DLD1 (cell line): ENCODE results near the gene MYO1E.
"Not testable (repeated sequence)": the region's sequence is repeated elsewhere in the genome, so short reads cannot be mapped to it uniquely, and the experiment has no call there.

Experiments used
- in situ Hi-C: cut with HindIII; loops from 2 replicates; pipeline ENCODE4 v1.10.0; 2017; ENCODE audit warnings: low sequenced_read_pairs

MYO1E gene

GRCh38 chr15:59388670-59389069, 16.0 kb upstream of the MYO1E start:
- in situ Hi-C loops: no loop called here

GRCh38 chr15:59387196-59387878, 14.7 kb upstream of the MYO1E start:
- in situ Hi-C loops: not testable (repeated sequence)

- in situ Hi-C loops: no loop called here
These were observed 12.5 kb upstream of the MYO1E start for GRCh38 chr15:59385171-59385570.

GRCh38 chr15:59384507-59384906, 11.8 kb upstream of the MYO1E start:
- in situ Hi-C loops: no loop called here

GRCh38 chr15:59380902-59381610, 8.4 kb upstream of the MYO1E start:
- in situ Hi-C loops: no loop called here

GRCh38 chr15:59379531-59379930, 6.9 kb upstream of the MYO1E start:
- in situ Hi-C loops: no loop called here

- in situ Hi-C loops: no loop called here
These were observed 6.2 kb upstream of the MYO1E start for GRCh38 chr15:59378855-59379254.

GRCh38 chr15:59377924-59378323, 5.3 kb upstream of the MYO1E start:
- in situ Hi-C loops: no loop called here

GRCh38 chr15:59376733-59377132, 4.1 kb upstream of the MYO1E start:
- in situ Hi-C loops: no loop called here

GRCh38 chr15:59373215-59373614, 544 bp upstream of the MYO1E start:
- in situ Hi-C loops: no loop called here

GRCh38 chr15:59371458-59372351, 966 bp downstream of the MYO1E start:
- in situ Hi-C loops: no loop called here

- in situ Hi-C loops: no loop called here
These were observed 3.1 kb downstream of the MYO1E start for GRCh38 chr15:59369597-59369996.

GRCh38 chr15:59367022-59367451, 5.6 kb downstream of the MYO1E start:
- in situ Hi-C loops: no loop called here

GRCh38 chr15:59366333-59367021, 6.2 kb downstream of the MYO1E start:
- in situ Hi-C loops: no loop called here

GRCh38 chr15:59364248-59364647, 8.4 kb downstream of the MYO1E start:
- in situ Hi-C loops: no loop called here

GRCh38 chr15:59362331-59362730, 10.3 kb downstream of the MYO1E start:
- in situ Hi-C loops: no loop called here

GRCh38 chr15:59360896-59361295, 11.8 kb downstream of the MYO1E start:
- in situ Hi-C loops: no loop called here

- in situ Hi-C loops: no loop called here
These were observed 12.4 kb downstream of the MYO1E start for GRCh38 chr15:59360305-59360704.

- in situ Hi-C loops: no loop called here
These were observed 16.9 kb downstream of the MYO1E start for GRCh38 chr15:59355730-59356129.

GRCh38 chr15:59354417-59355031, 18.1 kb downstream of the MYO1E start:
- in situ Hi-C loops: no loop called here
